ENCODE measurements around the gene KHDRBS2.

DNA sequence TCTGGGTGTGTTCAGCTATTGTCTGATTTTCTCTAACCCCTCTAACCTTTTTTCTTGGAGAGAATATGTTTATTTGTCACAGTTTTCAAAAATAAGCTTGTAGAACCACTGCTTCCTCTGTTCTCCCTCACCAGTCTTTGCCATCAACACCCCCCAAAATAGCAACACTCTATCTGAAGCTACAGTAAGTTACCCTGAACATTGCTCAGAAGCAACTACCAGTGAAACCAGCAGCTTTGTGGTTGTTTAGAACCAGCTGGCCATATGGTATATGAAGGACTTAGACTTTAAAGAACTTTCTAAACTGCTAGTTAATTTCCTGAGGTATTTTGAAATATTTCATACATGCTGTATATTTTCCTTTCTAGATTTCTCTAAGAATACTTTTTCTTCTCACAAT lies 242.9 kb downstream of the KHDRBS2 start:
- no peak for TF ChIP-seq POLR2A (IDR thresholded peaks at IDR 0.05)
- TF ChIP-seq, protein P1, sequence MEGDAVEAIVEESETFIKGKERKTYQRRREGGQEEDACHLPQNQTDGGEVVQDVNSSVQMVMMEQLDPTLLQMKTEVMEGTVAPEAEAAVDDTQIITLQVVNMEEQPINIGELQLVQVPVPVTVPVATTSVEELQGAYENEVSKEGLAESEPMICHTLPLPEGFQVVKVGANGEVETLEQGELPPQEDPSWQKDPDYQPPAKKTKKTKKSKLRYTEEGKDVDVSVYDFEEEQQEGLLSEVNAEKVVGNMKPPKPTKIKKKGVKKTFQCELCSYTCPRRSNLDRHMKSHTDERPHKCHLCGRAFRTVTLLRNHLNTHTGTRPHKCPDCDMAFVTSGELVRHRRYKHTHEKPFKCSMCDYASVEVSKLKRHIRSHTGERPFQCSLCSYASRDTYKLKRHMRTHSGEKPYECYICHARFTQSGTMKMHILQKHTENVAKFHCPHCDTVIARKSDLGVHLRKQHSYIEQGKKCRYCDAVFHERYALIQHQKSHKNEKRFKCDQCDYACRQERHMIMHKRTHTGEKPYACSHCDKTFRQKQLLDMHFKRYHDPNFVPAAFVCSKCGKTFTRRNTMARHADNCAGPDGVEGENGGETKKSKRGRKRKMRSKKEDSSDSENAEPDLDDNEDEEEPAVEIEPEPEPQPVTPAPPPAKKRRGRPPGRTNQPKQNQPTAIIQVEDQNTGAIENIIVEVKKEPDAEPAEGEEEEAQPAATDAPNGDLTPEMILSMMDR (IDR thresholded peaks at IDR 0.05): no peak
